HG03280 (cell line): ENCODE measurements around the gene AGAP9.
"Not testable (repeated sequence)": the region's sequence is repeated elsewhere in the genome, so short reads cannot be mapped to it uniquely, and the experiment has no call there.

Source experiments
- ATAC-seq: cut with Tn5 transposase; IDR thresholded peaks from one replicate; pipeline ENCODE4 v1.9.1; 2021; ENCODE audit warnings: mild to moderate bottlenecking, moderate library complexity; ENCODE audit not compliant: unreplicated experiment

The AGAP9 gene

DNA sequence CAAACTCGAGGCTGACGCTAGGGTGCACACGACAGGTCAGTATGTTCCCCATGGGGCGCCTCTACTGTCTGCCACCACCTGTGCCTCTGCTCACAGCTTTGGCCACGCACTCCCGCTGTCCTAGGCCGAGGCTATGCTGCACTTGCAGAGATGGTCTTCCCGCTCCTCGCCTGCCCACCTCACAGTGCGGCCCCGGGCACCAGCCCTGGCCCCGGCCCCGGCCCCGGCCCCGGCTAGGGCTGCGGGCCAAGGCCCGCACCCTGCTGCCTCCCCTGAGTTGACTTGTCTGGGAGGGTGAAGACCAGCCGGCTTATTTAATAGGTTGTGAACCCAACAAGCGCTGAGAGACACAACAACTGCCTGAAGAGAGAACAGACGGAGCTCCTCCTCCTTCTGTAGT is at the start of gene AGAP9:
Gene AGAP9 (minus strand): TSS at position 164 of the 400 bp plus-strand sequence. CDS start 112 bp downstream, at position 52.
- ATAC-seq, result not testable (repeated sequence)

- not testable (repeated sequence) for ATAC-seq
These were observed 47.9 kb upstream of the AGAP9 start for GRCh38 chr10:47571138-47571912.

DNA sequence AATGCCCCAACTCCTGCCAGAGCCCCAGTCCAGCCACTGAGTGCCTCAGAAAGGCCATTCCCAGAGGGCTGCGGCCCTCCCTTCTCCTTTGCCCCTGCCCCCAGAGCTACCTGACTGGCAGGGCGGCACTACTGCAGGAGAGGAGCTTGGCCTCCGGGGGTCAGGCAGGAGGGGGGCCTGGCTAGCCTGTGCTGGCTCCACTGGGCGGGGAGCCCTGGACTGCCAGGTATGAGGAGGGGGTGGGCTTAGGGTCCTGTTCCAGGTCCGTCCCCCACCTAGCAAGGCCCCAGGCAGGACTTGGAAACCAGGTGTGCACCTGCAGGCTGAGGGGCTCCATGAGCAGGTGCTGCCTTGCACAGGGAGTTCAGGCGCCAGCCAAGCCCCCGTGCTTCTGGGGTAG is 43.3 kb upstream of the AGAP9 start:
- not testable (repeated sequence) for ATAC-seq

- ATAC-seq, result not testable (repeated sequence)
These were observed 42.8 kb upstream of the AGAP9 start for GRCh38 chr10:47566108-47566699.

DNA sequence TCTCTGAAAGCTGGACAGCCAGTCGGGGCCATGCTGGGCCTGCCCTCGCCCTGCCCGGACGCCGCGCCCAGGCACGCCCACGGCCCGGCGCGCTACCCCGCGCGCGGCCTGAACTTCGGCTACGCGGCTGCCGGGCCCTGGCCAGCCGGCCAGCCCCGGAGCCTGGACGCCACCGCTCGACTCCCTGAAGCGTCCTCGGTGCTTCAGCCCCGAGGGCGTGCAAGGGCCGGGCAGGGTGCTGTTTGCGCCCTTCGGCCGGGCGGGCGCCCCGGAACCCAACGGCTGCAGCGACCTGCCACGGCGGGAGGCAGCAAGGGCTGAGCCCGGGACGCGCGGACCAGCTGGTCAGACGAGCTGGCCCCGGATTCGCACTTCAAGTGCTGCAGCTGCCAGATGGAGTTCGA is 42.1 kb upstream of the AGAP9 start:
- not testable (repeated sequence) for ATAC-seq

DNA sequence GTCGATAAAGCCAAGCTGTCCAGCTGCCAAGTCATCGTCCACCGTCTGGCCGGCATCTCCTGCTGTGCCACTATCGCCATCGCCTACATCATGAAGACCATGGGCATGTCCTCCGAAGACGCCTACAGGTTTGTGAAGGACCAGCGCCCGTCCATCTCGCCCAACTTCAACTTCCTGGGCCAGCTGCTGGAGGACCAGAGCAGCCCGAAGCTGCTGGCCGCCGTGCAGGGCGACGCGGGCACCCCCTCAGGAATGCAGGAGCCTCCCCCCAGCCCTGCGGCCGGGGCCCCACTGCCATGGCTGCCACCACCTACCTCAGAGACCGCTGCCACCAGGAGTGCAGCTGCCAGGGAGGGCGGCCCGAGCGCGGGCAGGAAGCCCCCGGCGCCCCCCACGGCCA is 41.5 kb upstream of the AGAP9 start:
- ATAC-seq, result not testable (repeated sequence)

GRCh38 chr10:47564318-47564717 is 40.9 kb upstream of the AGAP9 start:
- not testable (repeated sequence) for ATAC-seq

DNA sequence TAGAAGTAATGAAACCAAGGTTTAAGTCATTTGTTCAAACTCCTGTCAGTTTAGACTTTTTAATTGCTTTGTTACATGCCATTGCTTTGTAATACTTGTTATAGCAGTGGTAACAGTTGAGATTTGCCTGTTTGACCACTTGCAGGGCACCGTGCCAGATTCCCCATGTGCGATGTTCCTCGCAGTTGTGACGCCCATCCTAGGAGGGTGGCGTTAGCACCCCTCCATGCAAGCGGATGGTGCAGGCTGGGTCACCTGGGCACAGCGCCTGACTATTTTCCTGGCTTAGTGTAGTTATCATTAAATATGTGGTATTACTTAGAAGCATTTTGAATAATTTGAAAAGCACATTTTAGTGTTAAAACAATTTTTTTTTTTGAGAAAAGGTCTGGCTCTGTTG is 37.0 kb upstream of the AGAP9 start:
- not testable (repeated sequence) for ATAC-seq

DNA sequence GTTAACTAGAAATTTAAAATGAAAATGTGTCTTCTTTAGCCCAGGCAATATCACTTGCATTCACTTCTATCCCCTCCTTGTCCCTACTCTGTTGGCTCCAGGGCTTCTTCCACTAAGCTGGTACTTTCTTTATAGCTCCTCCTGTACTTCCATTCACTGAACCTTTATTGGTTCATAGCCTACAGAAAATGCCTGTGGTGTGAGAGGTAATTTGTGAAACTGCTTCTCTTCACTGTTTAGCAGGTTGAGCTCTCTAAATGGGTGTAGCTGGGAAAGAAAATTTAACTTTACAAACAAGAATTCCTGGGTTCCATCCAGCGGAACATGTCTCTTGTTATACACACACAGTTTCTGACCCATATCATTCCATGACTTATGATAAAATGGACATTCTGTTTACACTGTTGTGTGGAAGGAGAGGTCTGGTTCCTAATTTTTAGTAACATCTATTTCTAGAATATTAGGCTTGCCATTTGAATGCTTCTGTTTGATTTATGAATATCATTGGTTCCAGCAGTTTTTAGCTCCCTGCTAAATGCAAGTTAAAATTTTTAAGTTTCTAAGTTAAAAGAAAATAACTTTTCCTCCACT is 36.4 kb upstream of the AGAP9 start:
- ATAC-seq, result not testable (repeated sequence)

DNA sequence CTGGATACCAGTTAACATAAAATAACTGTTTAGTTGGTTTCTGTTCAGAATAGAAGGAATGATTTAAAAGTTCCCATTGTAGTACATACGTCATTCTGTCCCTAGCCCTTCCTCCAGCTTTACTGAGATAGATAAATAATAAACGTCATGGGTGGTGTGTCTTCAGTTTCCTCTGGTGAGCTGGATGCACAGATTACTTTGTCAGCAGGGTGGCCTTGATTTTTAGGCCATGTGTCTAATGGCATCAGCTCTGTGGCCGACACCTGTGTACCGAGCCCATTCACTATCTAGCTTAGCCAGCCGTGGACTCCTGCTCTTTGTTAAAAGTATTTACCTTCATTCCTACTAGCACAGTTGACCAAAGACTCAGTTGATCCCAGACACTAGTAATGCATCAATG is 34.7 kb upstream of the AGAP9 start:
- ATAC-seq, result not testable (repeated sequence)

DNA sequence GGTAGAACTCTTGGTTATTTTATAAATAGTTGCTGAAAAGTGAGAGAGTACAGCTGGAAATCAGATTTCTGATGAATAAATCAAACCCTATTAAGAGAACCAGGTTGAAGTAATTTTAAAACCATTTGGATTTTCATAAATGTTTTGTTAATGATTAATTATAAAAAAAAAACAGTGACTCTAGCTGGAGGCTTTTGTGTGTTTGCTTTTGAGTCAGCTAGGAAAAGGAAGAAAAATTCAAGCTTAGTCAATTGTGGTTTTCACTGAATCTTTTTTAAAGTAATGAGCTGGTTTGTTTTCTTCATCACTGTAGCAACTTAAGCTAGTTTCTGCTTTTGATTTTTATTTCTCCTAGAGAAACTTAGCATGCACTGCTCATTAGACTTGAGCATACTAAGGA is 34.2 kb upstream of the AGAP9 start:
- not testable (repeated sequence) for ATAC-seq

DNA sequence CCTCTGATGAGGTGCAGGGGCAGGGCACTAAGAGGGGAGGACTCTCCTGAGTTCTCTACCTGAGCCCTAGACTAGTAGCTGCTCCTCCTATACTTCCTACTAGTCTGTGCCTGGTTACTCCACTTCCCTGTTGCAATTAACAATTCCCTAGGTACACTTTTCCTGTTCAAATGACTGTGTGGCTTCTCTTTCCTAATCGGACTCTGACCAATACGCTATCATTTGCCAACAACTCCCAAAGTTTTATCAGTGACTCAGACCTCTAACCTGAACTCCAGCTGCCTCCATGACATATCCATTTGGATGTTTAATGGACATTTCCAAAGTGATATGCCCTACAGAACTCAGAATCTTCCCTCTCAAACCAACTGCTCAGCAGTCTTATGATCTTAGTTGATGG is 31.9 kb upstream of the AGAP9 start:
- ATAC-seq, result not testable (repeated sequence)

- not testable (repeated sequence) for ATAC-seq
These were observed 31.1 kb upstream of the AGAP9 start for GRCh38 chr10:47554552-47554951.

DNA sequence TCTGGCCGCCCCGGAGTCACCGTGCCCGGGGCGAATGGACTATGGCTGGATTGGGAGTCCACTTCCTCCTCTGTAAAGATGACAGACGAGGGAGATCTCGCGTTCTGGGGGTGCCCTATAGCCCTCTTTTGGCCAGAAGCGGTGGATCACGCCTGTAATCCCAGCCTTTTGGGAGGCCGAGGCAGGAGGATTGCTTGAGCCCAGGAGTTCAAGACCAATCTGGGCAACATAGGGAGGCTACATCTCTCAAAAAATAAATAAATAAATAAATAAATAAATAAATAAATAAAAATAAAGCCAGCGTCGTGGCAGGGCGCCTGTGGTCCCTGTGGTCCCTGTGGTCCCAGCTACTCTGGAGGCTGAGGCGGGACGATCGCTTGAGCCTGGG is 30.4 kb upstream of the AGAP9 start:
- not testable (repeated sequence) for ATAC-seq

GRCh38 chr10:47553214-47553859 is 29.9 kb upstream of the AGAP9 start:
- peak; percentile 90 for ATAC-seq

DNA sequence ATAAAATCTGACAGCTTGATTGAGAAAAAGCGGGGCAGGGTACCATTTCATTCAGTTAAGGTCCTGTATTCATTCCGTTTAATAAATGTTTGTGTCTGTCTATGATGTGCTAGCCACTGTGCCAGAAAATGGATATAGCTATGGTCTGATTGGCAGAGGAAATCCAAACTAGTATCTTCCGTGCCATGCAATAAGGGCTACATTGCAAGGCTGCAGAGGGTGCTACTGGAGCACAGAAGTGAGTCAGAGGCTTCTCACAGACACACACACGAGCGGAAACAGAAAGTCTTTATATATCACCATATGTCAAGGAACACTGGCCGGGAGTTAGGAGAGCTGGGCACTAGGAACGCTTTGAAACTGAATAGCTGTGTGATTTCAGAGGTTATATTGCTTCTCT is 29.3 kb upstream of the AGAP9 start:
- peak; percentile 47 for ATAC-seq

DNA sequence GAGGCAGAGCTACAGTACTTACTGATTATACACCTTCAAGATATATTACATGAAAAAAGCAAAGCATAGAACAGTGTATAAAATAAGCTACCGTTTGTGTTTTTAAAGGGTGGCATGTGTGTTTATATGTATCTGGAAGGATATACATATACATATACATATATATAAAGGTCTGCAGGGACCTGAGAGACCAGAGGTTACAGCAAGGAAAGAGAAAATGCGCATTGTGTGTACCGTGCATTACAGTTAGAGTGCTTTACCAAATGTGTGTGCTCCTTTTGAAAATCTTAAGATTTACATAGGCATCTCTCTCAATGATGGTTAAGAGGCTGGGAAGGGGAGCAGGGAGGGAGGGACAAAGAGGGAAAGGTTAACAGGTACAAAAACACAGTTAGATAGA is 23.8 kb upstream of the AGAP9 start:
- ATAC-seq, result not testable (repeated sequence)

- not testable (repeated sequence) for ATAC-seq
These were observed 13.0 kb upstream of the AGAP9 start for GRCh38 chr10:47536430-47536829.

GRCh38 chr10:47502313-47502712 is 21.1 kb downstream of the AGAP9 start:
- ATAC-seq, result not testable (repeated sequence)

GRCh38 chr10:47494226-47494625 is 29.2 kb downstream of the AGAP9 start:
- ATAC-seq, result not testable (repeated sequence)

DNA sequence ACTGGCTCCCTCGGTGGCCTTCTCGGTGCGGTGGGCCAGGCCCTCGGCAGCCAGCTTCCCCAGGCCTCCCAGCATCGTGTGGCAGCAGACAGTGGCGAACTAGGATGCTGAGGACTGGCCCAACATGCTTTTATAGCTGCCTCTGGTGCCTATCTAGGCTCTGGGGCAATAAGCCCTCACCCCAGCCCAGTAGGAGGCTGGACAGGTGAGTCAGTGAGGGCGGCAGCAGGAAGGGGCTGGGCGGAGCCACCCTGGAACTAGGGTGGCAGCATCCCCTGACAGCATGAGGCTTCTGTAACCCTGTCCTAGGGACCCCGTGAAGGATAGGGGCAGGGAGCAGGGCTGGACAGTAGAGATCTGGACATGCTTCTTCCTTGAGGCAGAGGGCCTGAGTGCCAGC is 31.8 kb downstream of the AGAP9 start, which contains the start of gene FAM25G:
Gene FAM25G (minus strand): TSS at position 101 of the 400 bp plus-strand sequence. CDS start 26 bp downstream, at position 75.
- not testable (repeated sequence) for ATAC-seq
